GM21515 (cell line): ENCODE measurements around the gene OGFR.

Experiments used
- ATAC-seq: cut with Tn5 transposase; IDR thresholded peaks from one replicate; pipeline ENCODE4 v1.9.1; 2021; ENCODE audit not compliant: unreplicated experiment

OGFR gene

GRCh38 chr20:62856931-62857619, 52.4 kb downstream of the OGFR start:
- no peak for ATAC-seq

- ATAC-seq, result no peak
Measured at GRCh38 chr20:62858058-62858830, 53.6 kb downstream of the OGFR start.

GRCh38 chr20:62859721-62860120, 55.1 kb downstream of the OGFR start:
- no peak for ATAC-seq

GRCh38 chr20:62860391-62860923, 55.8 kb downstream of the OGFR start:
- no peak for ATAC-seq

- ATAC-seq, result peak; percentile 39
Measured at GRCh38 chr20:62860924-62861691, 56.5 kb downstream of the OGFR start.

GRCh38 chr20:62861726-62862336, 57.2 kb downstream of the OGFR start, which contains the start of gene TCFL5:
Gene TCFL5, minus strand, starts transcription at chr20:62861822. Its CDS starts 152 bp downstream, at chr20:62861670.
- ATAC-seq, result peak; percentile 57
